ENCODE measurements around the gene SLIT3.

SLIT3 gene

GRCh38 chr5:169300468-169301385 lies at the start of gene SLIT3:
Gene SLIT3, minus strand, starts transcription at chr5:169301139. Its CDS starts 430 bp downstream, at chr5:169300709.
- Histone ChIP-seq H3K4me3 (ENCODE audit: low read length) (no peak within 1 kb of the TSS), H3K27ac (ENCODE audit: low read depth, low read length) (no peak within 1 kb of the TSS), H3K9me2 (replicated peaks; ENCODE audit: control insufficient read depth, low read length) (no peaks in the 10 kb centered on the region)

GRCh38 chr5:169350016-169350415 lies 49.1 kb upstream of the SLIT3 start:
- no peaks in the 10 kb centered on the region for H3K36me3 ChIP-seq (ENCODE audit: control insufficient read depth, low read length)
- H3K4me1 ChIP-seq (ENCODE audit: control insufficient read depth, low read length): no peaks in the 10 kb centered on the region
- no peaks in the 10 kb centered on the region for H4K20me1 ChIP-seq (ENCODE audit: control insufficient read depth, insufficient read depth, low read depth, low read length)
- no peak for TF ChIP-seq CTCF (IDR thresholded peaks at IDR 0.05; ENCODE audit: low read depth, low read length, poor library complexity, severe bottlenecking)
- TF ChIP-seq EZH2phosphoT487 (IDR thresholded peaks at IDR 0.05; ENCODE audit: borderline replicate concordance, low read length): no peak
- H3K4me3 ChIP-seq (ENCODE audit: low read length): no peak overlapping the region
- no peak overlapping the region for H3K27ac ChIP-seq (ENCODE audit: low read depth, low read length)
- no peak overlapping the region for H3K4me2 ChIP-seq (ENCODE audit: low read length)
- H3K79me2 ChIP-seq (ENCODE audit: control insufficient read depth, low read length): no peaks in the 10 kb centered on the region
- no peaks in the 10 kb centered on the region for H3K9me3 ChIP-seq (ENCODE audit: control insufficient read depth, insufficient read depth, low read length)
- H3K27me3 ChIP-seq (ENCODE audit: control insufficient read depth, low read length): peaks cover 4% of the 10 kb centered on the region
- H3F3A ChIP-seq (ENCODE audit: control insufficient read depth, insufficient read depth): no peaks in the 10 kb centered on the region
- H3K9me2 ChIP-seq (replicated peaks; ENCODE audit: control insufficient read depth, low read length): no peaks in the 10 kb centered on the region

More at GRCh38 chr5:169300468-169301385, at the start of gene SLIT3:
- no peaks in the 10 kb centered on the region for H4K20me1 ChIP-seq (ENCODE audit: control insufficient read depth, insufficient read depth, low read depth, low read length)
- H3K27me3 ChIP-seq (ENCODE audit: control insufficient read depth, low read length): peaks cover 9% of the 10 kb centered on the region
- no peak within 1 kb of the TSS for H3K4me2 ChIP-seq (ENCODE audit: low read length)
- H3F3A ChIP-seq (ENCODE audit: control insufficient read depth, insufficient read depth): no peaks in the 10 kb centered on the region
- no peak for TF ChIP-seq CTCF (IDR thresholded peaks at IDR 0.05; ENCODE audit: low read depth, low read length, poor library complexity, severe bottlenecking)
- no peak for TF ChIP-seq EZH2phosphoT487 (IDR thresholded peaks at IDR 0.05; ENCODE audit: borderline replicate concordance, low read length)
- H3K9me3 ChIP-seq (ENCODE audit: control insufficient read depth, insufficient read depth, low read length): no peaks in the 10 kb centered on the region
- H3K36me3 ChIP-seq (ENCODE audit: control insufficient read depth, low read length): no peaks in the 10 kb centered on the region
- H3K4me1 ChIP-seq (ENCODE audit: control insufficient read depth, low read length): peaks cover 5% of the 10 kb centered on the region
- H3K79me2 ChIP-seq (ENCODE audit: control insufficient read depth, low read length): no peaks in the 10 kb centered on the region

GRCh38 chr5:169347786-169348185 lies 46.8 kb upstream of the SLIT3 start:
- H3K4me3 ChIP-seq (ENCODE audit: low read length): no peak overlapping the region
- peaks cover 4% of the 10 kb centered on the region for H3K27me3 ChIP-seq (ENCODE audit: control insufficient read depth, low read length)
- H3K9me3 ChIP-seq (ENCODE audit: control insufficient read depth, insufficient read depth, low read length): no peaks in the 10 kb centered on the region
- H3K9me2 ChIP-seq (replicated peaks; ENCODE audit: control insufficient read depth, low read length): no peaks in the 10 kb centered on the region
- H3K4me1 ChIP-seq (ENCODE audit: control insufficient read depth, low read length): no peaks in the 10 kb centered on the region
- H4K20me1 ChIP-seq (ENCODE audit: control insufficient read depth, insufficient read depth, low read depth, low read length): no peaks in the 10 kb centered on the region
- no peak overlapping the region for H3K4me2 ChIP-seq (ENCODE audit: low read length)
- no peak overlapping the region for H3K27ac ChIP-seq (ENCODE audit: low read depth, low read length)
- TF ChIP-seq EZH2phosphoT487 (IDR thresholded peaks at IDR 0.05; ENCODE audit: borderline replicate concordance, low read length): no peak
- TF ChIP-seq CTCF (IDR thresholded peaks at IDR 0.05; ENCODE audit: low read depth, low read length, poor library complexity, severe bottlenecking): no peak
- H3F3A ChIP-seq (ENCODE audit: control insufficient read depth, insufficient read depth): no peaks in the 10 kb centered on the region
- no peaks in the 10 kb centered on the region for H3K79me2 ChIP-seq (ENCODE audit: control insufficient read depth, low read length)
- no peaks in the 10 kb centered on the region for H3K36me3 ChIP-seq (ENCODE audit: control insufficient read depth, low read length)

All from DOHH2 (cell line).